Measurements from ENCODE around the gene RAPH1. TPM values are rescaled to one million over a fixed set of nuclear protein-coding genes. Genes with fewer than 3 reads are reported as not detected.
A peak's percentile ranks its signal among the peaks of the same experiment; 100 is the strongest.

RAPH1 gene, protein sequence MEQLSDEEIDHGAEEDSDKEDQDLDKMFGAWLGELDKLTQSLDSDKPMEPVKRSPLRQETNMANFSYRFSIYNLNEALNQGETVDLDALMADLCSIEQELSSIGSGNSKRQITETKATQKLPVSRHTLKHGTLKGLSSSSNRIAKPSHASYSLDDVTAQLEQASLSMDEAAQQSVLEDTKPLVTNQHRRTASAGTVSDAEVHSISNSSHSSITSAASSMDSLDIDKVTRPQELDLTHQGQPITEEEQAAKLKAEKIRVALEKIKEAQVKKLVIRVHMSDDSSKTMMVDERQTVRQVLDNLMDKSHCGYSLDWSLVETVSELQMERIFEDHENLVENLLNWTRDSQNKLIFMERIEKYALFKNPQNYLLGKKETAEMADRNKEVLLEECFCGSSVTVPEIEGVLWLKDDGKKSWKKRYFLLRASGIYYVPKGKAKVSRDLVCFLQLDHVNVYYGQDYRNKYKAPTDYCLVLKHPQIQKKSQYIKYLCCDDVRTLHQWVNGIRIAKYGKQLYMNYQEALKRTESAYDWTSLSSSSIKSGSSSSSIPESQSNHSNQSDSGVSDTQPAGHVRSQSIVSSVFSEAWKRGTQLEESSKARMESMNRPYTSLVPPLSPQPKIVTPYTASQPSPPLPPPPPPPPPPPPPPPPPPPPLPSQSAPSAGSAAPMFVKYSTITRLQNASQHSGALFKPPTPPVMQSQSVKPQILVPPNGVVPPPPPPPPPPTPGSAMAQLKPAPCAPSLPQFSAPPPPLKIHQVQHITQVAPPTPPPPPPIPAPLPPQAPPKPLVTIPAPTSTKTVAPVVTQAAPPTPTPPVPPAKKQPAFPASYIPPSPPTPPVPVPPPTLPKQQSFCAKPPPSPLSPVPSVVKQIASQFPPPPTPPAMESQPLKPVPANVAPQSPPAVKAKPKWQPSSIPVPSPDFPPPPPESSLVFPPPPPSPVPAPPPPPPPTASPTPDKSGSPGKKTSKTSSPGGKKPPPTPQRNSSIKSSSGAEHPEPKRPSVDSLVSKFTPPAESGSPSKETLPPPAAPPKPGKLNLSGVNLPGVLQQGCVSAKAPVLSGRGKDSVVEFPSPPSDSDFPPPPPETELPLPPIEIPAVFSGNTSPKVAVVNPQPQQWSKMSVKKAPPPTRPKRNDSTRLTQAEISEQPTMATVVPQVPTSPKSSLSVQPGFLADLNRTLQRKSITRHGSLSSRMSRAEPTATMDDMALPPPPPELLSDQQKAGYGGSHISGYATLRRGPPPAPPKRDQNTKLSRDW
- 0.27 TPM for total RNA-seq

GRCh38 chr2:203535078-203535783, at the start of gene RAPH1:
RAPH1 (minus strand) TSS chr2:203535301; CDS start chr2:203495353, 39,948 bp downstream.
- peak in 2 of 3 donors; percentile 35 to 41 for DNase-seq (ENCODE audit: low read depth in 2 of 3, low spot score in 2 of 3)

GRCh38 chr2:203584784-203585183, 49.7 kb upstream of the RAPH1 start:
- no peak for DNase-seq (ENCODE audit: low read depth in 2 of 3, low spot score in 2 of 3)

- no peak for DNase-seq (ENCODE audit: low read depth in 2 of 3, low spot score in 2 of 3)
These were observed 48.6 kb upstream of the RAPH1 start for GRCh38 chr2:203583701-203584100.

- DNase-seq (ENCODE audit: low read depth in 2 of 3, low spot score in 2 of 3) = no peak
These were observed 48.1 kb upstream of the RAPH1 start for GRCh38 chr2:203583084-203583695.

DNA sequence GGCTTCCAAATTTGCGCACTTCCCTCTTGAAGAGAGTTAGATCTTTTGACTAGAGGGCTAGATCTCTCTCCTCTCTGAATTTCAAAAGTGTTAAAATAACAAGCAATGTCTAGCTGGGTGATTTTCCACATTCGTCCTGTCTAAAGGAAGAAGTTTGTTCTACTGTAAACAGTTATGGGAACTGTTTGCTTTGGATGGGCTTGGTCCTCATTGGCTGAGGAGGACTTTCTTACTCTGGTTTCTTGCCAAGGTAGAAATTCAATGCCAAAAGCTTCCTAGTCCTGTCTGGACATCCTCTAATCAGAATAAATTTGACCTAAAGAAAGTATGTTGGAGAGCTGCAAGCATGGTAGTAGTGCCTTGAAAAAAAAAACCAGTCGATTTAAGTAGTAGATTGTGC, 47.4 kb upstream of the RAPH1 start:
- DNase-seq (ENCODE audit: low read depth in 2 of 3, low spot score in 2 of 3) = no peak

DNA sequence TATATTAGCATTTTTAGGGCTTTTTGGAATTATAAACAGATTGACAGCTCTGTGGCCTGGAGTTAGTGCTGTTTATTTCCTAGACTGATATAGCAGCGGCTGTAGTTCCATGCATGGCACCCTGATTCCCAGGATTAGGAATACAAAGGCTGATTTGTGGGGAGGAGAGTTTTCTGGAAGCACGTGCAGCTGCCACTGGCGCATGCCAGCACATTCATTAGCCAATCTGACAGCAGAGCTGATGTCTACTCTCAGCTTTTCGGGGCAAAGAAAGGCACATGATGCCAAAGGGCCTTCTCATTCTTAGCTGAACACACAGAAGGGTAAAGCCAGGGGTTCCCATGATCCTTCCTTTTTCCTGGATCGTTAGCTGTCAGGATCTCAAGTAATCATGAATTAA, 45.7 kb upstream of the RAPH1 start:
- no peak for DNase-seq (ENCODE audit: low read depth in 2 of 3, low spot score in 2 of 3)

GRCh38 chr2:203579730-203580129, 44.6 kb upstream of the RAPH1 start:
- no peak for DNase-seq (ENCODE audit: low read depth in 2 of 3, low spot score in 2 of 3)

GRCh38 chr2:203578759-203579643, 43.9 kb upstream of the RAPH1 start:
- DNase-seq (ENCODE audit: low read depth in 2 of 3, low spot score in 2 of 3) = peak in 1 of 3 donors; percentile 1

- DNase-seq (ENCODE audit: low read depth in 2 of 3, low spot score in 2 of 3) = no peak
These were observed 39.7 kb upstream of the RAPH1 start for GRCh38 chr2:203574824-203575223.

- DNase-seq (ENCODE audit: low read depth in 2 of 3, low spot score in 2 of 3) = no peak
These were observed 37.2 kb upstream of the RAPH1 start for GRCh38 chr2:203572316-203572715.

DNA sequence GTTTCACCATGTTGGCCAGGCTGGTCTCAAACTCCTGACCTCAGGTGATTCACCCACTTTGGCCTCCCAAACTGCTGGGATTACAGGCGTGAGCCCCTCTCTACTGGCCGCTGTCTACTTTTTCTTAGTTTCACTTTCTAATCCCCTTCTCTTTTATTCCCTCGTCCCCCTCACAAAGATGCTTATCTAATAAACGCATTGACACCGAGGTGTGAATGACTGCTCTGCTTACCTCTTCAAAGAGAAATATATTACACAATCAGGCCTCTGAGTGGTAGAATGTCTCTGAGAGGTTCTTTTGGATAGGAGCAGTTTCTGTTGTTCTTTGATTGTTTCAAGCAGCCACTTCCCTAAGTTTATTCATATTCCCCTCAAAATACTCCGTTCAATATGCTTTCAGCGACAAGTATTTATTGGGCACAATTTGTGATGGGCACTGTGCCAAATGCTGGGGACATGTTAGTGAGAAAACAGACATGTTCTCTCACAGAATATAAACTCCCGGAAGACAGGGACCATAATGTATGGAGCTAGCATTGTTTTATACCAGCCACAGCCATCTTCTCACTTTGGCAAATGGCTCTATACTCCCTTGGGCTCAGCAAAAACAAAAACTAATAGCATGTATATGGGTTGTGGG, 34.7 kb upstream of the RAPH1 start:
- peak in 1 of 3 donors; percentile 3 for DNase-seq (ENCODE audit: low read depth in 2 of 3, low spot score in 2 of 3)

GRCh38 chr2:203567691-203568090, 32.6 kb upstream of the RAPH1 start:
- no peak for DNase-seq (ENCODE audit: low read depth in 2 of 3, low spot score in 2 of 3)

GRCh38 chr2:203566161-203566560, 31.1 kb upstream of the RAPH1 start:
- no peak for DNase-seq (ENCODE audit: low read depth in 2 of 3, low spot score in 2 of 3)

DNA sequence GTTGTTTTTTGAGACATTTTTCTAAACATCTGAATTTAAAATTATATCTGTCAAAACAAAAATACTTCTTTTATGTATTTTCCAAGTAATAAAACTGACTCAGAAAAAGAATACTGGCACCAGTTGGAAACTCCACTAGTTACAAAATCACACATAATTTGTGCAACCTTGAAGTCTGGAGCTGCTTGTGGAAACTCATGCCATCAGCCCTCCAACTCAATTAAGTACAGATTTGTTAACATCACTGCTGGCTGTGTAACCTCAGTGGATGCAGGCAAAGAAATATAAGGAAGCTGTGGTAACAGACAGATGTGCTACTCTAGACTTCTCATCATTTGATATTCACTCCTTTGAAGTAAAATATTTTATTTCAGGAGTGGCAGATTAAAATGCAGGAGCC, 30.0 kb upstream of the RAPH1 start:
- DNase-seq (ENCODE audit: low read depth in 2 of 3, low spot score in 2 of 3) = peak in 1 of 3 donors; percentile 4

GRCh38 chr2:203562268-203562667, 27.2 kb upstream of the RAPH1 start:
- DNase-seq (ENCODE audit: low read depth in 2 of 3, low spot score in 2 of 3) = no peak

DNA sequence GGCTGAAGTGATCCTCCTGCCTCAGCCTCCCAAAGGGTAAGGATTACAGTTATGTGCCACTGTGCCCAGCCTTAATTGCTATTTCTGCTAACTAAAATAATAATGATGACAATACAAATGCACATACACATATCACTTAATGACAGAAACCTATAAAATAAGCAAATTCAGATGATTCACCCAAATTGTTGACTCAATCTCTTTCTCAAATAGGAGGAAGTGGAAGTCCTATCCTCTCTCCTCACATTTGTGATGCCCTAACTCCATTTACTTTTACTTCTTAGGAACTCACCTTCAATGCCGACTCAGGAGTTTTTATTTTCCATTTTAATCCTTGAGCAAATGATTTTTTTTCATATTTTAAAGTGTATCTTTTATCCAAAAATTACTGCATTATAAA, 24.5 kb upstream of the RAPH1 start:
- DNase-seq (ENCODE audit: low read depth in 2 of 3, low spot score in 2 of 3) = no peak

- no peak for DNase-seq (ENCODE audit: low read depth in 2 of 3, low spot score in 2 of 3)
These were observed 18.7 kb upstream of the RAPH1 start for GRCh38 chr2:203553784-203554183.

DNA sequence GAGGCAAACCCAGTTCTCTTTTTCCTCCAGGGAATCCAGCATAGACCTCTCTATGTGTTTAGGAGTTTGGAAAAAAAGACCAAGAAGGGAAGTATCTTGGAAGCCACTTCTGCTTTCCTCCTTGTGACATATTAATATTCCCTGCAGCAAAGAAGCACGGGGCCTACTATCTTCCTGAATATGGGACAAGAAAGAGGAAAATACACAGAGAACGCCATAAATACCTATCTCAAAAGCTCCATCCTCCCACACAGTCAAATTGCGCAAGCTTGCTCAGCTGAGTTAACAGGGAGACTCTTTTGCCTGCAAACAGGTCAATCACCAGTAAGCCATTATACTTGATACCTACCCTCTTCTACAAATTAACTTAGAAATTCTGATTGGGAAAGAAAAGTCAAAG, 16.7 kb upstream of the RAPH1 start:
- no peak for DNase-seq (ENCODE audit: low read depth in 2 of 3, low spot score in 2 of 3)

Measured in hematopoietic multipotent progenitor cell (in vitro differentiated cells).